Stimulated activated CD8-positive, alpha-beta memory T cell treated with anti-CD3 and anti-CD28 coated beads, Interleukin-7, amount 100 ng/mL, for 48 hours (primary cell): ENCODE measurements around the gene DGLUCY.
"Not testable (repeated sequence)": the region's sequence is repeated elsewhere in the genome, so short reads cannot be mapped to it uniquely, and the experiment has no call there.

Experiments used
- DNase-seq, 2 donors: peaks; one replicate each; pipeline ENCODE4 v3.0.0-alpha.2; 2020; ENCODE audit warnings: low read depth in 1 of 2; ENCODE audit errors: extremely low read depth in 1 of 2

Gene DGLUCY

DNA sequence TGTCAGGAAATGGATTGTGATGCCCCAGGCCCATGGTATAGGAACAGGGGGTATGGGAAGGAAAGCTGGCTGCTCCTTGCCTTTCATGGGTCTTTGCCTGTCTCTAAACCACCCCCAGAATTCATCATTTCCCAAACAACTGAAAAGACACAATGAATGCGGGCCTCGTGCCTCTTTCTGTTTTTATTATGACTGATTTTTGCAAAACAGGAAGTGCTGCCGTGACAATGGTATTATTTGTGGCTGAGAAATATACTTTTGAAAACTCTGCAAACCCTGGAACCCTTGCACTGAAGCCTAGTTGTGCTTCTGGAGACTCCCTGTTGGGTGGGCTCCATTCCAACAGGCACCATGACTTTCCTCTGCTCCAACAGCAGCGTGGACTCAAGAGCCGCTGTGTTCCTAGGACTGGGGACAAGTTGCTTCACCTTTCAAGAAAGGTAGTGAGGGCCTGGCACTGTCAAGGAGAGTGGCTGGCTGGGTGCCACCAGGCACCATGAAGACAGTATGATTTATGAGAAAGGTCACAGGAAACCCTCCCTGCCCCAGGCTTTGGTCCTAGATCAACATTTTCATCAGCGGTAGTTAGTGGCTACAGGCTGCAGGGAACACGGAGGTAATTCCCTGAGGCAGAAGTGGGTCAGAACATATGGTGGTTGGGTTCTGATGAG, 4.8 kb upstream of the DGLUCY start:
- DNase-seq, result no peak

DNA sequence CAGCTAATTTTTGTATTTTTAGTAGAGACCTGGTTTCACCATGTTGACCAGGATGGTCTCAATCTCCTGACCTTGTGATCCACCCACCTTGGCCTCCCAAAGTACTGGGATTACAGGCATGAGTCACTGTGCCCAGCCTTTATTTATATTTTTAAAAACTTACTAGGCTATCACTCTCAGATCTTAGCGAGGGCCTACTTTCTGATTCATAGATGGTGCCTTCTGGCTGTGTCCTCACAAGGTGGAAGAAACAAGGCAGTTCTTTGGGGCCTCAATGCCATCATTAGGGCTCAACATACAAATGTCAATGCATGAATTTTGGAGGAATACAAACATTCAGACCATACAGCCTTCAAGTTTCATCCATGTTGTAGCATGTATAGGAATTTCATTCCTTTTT, 2.4 kb upstream of the DGLUCY start:
- no peak for DNase-seq

DNA sequence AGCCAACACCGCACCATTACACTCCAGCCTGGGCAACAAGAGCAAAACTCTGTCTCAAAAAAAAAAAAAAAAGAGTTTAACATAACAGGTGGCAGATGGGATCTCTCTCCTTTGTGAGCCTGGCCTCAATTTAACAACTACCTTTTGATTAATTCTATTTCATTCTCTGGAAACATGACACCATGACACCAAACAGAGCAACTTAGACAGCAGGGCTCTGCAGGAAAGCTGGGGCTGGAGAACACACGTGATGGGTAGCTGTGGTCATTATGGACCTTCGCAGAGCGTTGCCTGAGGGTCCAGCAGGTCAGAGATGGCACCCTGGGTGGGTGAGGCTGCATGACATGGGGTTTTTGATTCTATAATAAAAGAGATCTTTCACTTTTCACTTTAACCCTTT, 1.7 kb upstream of the DGLUCY start:
- DNase-seq, result no peak

DNA sequence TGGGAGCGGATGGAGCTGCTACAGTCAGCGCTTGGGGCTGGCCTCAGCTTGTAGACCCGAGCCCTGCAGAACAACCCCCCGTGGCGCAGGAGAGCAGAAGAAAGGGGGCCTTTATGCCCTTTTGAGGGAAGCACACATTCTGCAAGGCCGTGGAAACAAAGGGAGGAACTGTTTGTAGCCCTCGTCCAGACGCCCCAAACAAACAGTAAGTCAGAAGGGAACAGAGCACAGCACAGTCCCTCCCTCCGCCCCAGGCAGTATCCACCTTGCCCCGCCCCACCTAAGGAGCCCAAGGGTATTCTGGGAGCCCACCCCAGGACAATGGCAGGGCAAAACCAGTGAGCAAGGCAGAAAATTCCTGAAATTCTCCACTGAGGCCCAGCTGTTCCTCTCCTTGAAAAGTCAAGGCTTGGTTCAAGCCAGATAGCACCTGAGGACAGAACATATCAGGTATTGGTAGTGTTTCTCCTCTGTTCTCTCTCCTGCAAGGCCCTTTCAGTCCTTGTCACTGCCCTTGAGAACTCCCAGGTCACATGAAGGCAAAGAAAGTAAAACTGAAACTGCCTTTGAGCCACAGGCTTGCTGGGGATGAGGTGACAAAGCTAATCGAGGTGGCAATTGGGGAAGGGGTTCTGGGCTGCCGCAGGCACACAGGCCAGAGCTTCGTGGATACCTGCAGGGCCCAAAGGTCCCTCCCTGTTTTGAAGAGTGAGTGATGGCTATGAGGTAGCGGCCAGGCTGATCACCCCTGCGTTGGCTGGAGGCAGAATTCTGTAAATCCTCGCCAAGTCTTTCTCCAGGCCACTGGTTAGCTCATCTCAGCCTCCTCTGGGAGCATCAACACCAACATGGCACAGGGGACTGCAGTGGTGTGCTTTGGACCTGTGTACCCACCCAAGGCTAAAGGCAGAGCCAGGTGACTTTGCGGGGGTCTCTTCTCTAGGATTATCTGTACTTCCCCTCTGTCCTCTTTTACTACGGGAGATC, 499 bp downstream of the DGLUCY start:
- DNase-seq, result peak; percentile 44 to 55

DNA sequence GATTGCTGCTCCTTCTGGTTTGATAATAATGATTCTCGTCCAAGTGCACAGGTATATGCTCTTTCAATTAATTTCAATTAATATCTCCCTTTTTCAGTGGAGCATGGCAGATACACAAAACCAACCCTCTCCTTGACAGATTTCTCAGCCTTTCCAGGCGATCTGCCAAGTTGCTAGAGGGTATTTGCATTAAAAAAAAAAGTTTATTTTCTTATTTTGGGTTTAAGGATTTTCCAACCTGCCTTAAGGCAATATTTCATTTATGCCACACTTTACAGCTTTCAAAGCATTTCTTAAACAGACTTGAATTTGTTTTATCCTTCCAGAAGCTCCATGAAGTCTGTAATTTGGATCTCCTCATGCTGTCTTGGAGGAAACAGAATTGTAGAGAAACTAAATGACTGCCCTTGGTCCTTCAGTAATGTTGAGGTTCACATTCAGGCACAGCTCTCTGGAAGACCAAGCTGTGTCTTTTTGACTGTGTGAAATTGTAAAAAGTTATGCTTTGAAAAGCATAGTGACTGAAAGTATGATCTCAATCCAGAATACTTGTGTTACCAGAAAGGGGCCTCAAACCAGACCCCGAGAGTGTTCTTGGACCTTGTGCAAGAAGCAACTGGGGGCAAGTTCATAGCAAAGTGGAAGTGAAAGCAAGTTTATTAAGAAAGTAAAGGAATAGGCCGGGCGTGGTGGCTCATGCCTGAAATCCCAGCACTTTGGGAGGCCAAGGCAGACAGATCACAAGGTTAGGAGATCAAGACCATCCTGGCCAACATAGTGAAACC, 2.3 kb downstream of the DGLUCY start:
- DNase-seq, result no peak

DNA sequence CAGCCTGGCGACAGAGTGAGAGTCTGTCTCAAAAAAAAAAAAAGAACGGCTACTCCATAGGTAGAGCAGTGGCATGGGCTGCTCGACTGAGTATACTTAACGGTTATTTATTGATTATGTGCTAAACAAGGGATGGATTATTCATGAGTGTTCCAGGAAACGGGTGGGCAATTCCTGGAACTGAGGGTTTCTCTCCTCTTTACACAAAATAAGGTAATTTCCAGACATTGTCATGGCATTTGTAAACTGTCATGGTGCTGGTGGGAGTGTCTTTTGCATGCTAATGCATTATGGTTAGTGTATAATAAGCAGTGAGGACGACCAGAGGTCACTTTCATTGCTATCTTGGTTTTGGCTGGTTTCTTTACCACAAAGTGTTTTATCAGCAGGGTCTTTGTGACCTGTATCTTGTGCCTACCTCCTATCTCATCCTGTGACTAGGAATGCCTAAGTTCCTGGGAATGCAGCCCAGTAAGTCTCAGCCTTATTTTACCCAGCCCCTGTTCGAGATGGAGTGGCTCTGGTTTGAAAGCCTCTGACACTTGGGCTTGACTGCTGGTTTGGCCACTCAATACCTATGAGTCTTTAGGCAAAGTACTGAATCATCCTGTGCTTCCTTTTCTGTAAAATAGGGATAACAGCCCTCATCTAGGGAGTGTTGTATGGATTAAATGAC, 3.2 kb downstream of the DGLUCY start:
- DNase-seq, result no peak

DNA sequence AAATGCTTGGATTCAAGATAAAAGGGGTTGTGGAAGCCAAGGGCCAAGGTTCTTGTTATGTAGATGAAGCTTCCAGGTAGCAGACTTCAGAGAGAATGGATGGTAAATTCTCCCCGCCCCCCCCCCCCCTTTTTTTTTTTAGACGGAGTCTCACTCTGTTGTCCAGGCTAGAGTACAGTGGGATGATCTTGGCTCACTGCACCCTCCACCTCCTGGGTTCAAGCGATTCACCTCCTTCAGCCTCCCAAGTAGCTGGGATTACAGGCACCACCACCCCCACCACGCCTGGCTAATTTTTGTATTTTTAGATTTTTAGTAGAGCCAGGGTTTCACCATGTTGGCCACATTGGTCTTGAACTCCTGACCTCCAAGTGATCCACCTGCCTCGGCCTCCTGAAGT, 4.1 kb downstream of the DGLUCY start:
- DNase-seq, result no peak

DNA sequence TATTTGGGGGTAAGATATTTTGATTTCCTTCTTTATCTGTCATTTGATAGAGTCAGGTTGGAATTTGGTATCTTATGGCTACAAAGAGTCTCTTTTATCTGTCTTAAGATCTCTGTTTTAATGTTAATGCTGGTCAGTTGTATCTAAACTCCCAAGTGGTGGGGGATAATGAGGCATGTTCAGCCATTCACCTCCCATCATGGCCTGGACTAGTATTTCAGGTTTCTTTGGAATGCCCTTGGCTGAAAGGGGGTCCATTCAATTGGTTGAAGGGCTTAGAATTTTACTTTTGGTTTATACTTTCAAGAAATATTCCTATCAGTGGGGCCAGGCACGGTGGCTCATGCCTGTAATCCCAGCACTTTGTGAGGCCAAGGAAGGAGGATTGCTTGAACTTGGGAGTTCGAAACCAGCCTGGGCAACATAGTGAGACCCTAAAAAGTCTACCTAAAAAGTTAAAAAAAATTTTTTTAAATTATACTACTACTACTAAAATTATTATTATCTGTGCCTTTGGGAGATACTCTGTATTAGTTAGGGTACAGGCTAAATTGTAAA, 4.7 kb downstream of the DGLUCY start:
- no peak for DNase-seq

DNA sequence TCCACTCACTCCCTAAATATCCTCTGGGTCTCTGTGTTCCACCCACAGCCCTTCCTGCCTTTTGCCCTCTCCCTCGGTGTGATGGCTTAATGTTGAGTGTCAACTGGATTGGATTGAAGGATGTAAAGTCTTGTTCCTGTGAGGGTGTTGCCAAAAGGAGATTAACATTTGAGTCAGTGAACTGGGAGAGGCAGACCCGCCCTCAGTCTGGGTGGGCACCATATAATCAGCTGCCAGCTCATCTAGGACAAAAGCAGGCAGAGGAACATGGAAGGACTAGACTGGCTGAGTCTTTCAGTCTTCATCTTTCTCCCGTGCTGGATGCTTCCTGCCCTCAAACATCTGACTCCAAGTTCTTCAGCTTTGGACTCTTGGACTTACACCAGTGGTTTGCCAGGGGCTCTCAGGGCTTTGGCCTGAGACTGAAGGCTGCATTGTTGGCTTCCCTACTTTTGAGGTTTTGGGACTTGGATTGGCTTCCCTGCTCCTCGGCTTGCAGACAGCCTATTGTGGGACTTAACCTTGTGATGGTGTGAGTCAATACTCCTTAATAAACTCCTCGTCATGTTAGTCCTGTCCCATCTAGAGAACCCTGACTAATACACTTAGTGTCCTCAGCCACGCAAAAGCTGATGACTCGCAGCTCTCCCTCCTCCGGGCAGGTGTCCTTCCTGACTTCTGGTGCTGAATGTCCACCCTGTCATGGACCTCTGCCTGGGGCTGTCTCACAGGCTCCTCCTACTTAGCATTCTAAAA, 5.9 kb downstream of the DGLUCY start:
- no peak for DNase-seq

DNA sequence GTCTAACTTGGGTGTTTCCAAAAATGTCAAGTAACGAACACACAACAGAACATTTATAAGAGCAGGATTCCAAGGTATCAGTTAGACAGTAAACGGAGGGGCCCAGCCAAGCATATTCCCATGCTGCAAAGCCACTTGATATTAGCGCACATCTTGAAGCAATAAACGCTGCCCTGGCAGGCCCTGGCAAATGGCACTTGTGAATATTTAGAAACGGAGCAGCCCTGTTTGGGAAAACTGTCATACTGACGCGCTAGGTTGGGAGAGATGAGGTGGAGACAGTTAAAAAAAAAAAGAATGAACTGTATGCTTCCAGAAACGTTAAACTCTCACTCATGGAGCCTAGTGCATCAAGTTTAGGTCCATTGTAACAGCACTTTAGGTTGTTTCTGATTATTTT, 9.3 kb downstream of the DGLUCY start:
- no peak for DNase-seq

DNA sequence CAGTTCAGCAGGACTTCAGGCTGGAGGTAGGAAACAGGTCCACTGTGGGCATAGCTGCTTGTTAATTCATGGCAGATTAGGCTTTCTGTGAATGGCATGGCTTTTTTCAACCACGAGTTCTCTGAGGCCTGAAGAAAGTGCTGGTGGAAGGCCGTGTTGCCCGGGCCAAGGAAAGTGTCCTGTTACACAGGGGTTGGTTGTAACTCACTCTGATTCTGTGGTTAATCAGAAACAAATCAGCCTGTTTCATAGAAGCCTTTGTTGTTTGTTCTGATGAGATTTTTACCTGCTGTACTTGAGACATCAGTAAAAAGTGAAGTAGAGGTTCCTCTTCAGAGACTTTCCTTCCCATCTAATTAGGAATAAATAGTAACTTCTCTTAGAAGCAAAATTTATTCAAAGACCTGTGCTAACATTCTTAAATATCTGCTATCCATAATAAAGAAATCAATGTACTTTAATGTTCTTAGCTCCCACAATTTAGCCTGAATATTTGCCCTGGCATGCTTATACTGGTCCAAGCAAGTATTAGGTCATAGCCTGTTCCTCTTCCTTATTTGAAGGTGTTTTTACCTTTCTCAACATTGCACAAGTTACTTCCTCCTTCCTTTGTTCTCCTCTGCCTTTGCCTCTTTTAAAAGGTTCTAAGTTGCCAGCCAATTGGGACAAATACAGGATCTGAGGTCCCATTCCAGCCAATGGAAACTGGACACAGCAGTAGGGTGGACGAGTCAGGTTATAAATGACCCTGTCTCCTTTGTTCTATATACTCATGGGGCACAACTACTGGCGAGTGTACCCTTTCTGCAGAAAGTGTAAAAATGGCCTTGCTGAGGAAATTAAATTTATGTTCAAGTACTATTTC, 10.8 kb downstream of the DGLUCY start:
- DNase-seq, result not testable (repeated sequence)

DNA sequence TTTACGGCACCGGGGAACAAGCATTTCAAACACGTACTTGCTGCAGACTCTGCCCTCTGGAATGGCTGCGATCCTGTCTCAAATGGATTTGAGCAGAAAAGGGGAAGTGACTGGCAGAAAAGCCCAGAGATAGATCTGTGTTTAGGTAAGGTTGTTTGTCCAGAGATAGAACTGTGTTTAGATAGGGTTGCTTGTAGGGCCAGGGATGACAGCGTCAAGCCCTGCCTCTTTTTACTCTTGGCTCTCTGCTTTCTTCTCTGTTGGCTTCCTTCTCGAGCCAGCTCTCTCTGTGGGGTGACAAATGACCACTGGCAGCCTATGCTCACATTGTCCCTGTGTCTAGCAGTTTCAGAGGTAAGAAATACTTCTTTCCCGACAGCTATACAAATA, 11.4 kb downstream of the DGLUCY start:
- DNase-seq, result no peak

DNA sequence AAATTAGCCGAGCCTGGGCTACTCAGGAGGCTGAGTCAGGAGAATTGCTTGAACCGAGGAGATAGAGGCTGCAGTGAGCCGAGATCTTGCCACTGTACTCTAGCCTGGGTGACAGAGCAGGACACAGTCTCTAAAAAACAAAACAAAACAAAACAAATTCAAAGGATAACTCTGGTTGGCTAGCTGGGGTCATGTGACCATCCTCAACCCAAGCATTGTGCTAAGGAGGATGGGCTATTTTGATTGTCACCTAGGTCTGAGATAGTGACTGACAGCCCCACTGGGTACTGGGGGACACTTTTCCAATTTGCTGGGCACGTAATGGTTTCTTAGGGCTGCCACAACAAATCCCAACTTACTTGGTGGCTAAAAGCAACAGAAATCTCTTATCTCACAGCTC, 11.9 kb downstream of the DGLUCY start:
- no peak for DNase-seq

DNA sequence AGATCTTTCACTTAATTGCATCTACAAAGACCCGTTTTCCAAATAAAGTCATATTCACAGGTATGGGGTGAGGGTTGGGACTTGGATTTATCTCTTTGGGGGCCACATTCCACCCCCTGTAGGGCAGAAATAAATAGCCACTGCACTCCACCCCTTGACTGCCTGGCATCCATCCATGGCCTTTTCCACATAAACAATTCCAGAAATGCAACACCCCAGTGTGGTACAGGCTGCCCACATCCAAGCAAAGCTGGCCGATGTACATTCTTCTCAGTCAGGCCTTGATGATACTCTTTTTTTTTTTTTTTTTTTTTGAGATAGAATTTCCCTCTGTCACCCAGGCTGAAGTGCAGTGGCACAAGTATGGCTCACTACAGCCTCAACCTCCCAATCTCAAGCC, 12.9 kb downstream of the DGLUCY start:
- no peak for DNase-seq

DNA sequence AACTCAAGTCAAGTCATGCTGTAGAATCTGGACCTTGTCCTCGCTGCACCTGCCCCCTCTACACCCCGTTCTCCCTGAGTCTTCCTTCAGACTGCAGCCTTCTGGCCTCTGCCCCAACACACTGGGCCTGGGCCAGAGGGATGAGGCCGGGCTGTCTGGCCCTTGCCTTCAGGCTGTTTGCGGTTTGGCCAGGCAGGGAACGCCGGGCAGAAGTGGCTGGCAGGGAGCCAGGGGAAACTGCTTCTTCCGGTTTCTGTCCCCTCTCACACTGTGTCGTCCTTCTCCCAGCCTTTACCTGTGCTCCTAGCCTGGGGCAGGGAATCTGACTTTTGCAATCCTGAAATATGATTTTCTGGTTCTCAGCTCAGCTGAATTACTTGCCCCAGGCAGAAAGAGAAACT, 13.5 kb downstream of the DGLUCY start:
- no peak for DNase-seq

DNA sequence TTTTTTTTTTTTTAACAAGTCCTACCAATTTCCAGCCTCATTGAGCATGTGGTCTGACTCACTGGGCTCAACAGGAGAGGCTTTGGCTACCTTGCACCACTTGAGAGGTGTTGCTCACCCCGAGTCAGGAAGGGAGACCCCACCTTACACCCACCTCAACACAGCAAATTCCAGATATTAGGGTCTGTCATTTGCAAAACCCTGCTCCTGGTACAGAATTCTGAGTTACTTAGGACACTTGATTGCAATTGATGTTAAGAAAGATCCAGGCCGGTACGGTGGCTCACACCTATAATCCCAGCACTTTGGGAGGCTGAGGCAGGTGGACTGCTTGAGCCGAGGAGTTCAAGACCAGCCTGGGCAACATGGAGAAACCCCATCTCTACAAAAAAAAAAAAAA, 14.1 kb downstream of the DGLUCY start:
- DNase-seq, result no peak

DNA sequence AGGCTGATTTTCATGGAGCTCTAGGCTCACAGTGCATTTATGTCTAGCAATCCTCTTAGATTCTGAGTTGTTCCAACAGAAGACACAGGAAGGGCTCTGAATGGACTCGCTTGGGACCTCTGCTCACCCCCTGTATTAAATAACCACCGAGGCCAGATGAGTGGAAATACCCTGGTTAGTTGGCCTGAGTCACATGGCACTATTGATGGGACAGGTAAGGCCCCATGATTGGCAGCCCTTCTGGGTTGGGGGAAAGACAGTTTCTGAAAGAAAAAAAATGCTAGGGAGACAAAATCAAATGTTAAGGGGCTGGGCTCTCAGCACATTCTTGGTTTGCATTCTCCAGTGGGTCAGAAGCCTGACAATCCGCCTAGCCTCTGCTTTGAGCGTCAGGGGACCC, 14.8 kb downstream of the DGLUCY start:
- no peak for DNase-seq

DNA sequence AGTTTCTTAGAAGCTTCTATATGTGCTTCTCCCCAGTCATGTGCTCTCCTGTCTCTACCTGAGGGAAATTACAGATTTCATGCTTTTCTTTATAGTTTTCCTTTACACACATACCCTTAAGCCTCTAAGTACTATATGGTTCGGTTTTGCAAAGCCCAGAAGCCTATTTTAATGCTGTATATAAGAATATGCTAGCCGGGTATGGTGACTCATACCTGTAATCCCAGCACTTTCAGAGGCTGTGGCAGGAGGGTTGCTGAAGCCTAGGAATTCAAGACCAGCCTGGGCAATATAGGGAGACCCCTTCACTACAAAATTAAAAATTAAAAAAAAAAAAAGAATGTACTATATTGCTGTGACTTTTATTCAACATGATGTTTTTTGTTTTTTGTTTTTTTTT, 15.4 kb downstream of the DGLUCY start:
- no peak for DNase-seq

DNA sequence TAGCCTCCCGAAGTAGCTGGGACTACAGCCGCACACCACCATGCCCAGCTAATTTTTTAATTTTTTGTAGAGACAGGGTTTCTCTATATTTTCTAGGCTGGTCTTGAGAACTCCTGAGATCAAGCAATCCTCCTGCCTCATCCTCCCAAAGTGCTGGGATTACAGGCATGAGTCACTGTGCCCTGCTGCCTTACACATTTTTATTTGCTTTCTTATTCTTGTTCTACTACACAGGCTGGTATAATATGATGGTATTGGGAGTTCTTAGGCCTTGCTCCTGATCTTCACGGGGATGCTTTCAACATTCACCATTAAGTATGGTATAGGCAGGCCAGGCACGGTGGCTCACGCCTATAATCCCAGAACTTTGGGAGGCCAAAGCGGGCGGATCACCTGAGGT, 21.2 kb downstream of the DGLUCY start:
- no peak for DNase-seq
